GM10266 (cell line): ENCODE results near the gene ZNF451.
A peak's percentile ranks its signal among the peaks of the same experiment; 100 is the strongest.

ENCODE experiments used
- DNase-seq: peaks from one replicate; pipeline ENCODE4 v3.0.0; 2012; ENCODE audit errors: extremely low spot score
- CTCF ChIP-seq: IDR thresholded peaks from 2 replicates; pipeline ENCODE4 v1.5.1; 2012; ENCODE audit warnings: mild to moderate bottlenecking, low read depth; ENCODE audit not compliant: control insufficient read depth, insufficient read depth; ENCODE audit errors: missing control alignments

ZNF451 gene

GRCh38 chr6:57173886-57174510 is 84.0 kb downstream of the ZNF451 start:
- no peak for DNase-seq
- TF ChIP-seq CTCF = no peak

GRCh38 chr6:57174511-57174907 is 84.5 kb downstream of the ZNF451 start:
- DNase-seq = no peak

GRCh38 chr6:57177545-57178265 is 87.7 kb downstream of the ZNF451 start:
- no peak for TF ChIP-seq CTCF
- no peak for DNase-seq

More at GRCh38 chr6:57174511-57174907, 84.5 kb downstream of the ZNF451 start:
- no peak for TF ChIP-seq CTCF

- no peak for TF ChIP-seq CTCF
- DNase-seq = no peak
These were observed 90.6 kb downstream of the ZNF451 start for GRCh38 chr6:57180596-57180995.

GRCh38 chr6:57182017-57182432 is 92.0 kb downstream of the ZNF451 start:
- no peak for TF ChIP-seq CTCF
- no peak for DNase-seq

- no peak for DNase-seq
- TF ChIP-seq CTCF = no peak
These were observed 93.3 kb downstream of the ZNF451 start for GRCh38 chr6:57183336-57183735.

- DNase-seq = no peak
- peak; percentile 14 for TF ChIP-seq CTCF
These were observed 100.2 kb downstream of the ZNF451 start for GRCh38 chr6:57190140-57190539.
